Inflammatory macrophage treated with lipopolysaccharide for 1 hour (primary cell): ENCODE results near the gene COLEC12.

ENCODE experiments used
- DNase-seq, 2 donors: peaks; one replicate each; pipeline ENCODE4 v3.0.0-alpha.2; 2020 to 2022

Gene COLEC12

GRCh38 chr18:267688-268552, 232.6 kb downstream of the COLEC12 start, which contains the start of gene THOC1:
Gene THOC1 (minus strand): TSS chr18:268047. CDS start chr18:268019, 28 bp downstream.
- peak; percentile 96 to 99 for DNase-seq

DNA sequence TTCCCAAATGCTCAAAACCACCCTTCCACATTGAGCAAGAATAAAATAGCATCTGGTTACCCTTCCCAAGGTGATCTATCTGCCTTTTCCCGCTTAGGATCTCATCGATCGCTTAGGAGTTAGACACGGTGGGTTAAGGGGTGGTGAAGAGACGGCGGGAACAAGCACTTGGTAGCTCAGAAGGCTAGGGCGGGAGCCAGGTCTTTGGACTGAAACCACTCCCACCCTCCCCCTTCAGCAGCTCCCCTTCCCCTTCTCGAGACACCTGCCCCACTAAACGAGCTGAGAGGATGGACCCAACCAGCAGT, 233.2 kb downstream of the COLEC12 start:
- no peak for DNase-seq
